HCT116 (cell line): ENCODE measurements around the gene STIM1.

ENCODE experiments used
- EZH2phosphoT487 ChIP-seq: fragments of 200-600 bp; IDR thresholded peaks from 2 replicates; pipeline ENCODE4 v1.6.1; 2018; ENCODE audit warnings: antibody characterized with exemption, borderline replicate concordance
- JUND ChIP-seq: IDR thresholded peaks from 2 replicates; pipeline ENCODE4 v1.6.1; 2012
- POLR2A ChIP-seq: IDR thresholded peaks from 2 replicates; pipeline ENCODE4 v1.7.0; 2011; ENCODE audit warnings: borderline replicate concordance; ENCODE audit not compliant: insufficient read depth, insufficient read length; ENCODE audit errors: extremely low read depth
- SIN3A ChIP-seq: IDR thresholded peaks from 2 replicates; pipeline ENCODE4 v1.6.1; 2012; ENCODE audit warnings: low read depth
- SRF ChIP-seq: IDR thresholded peaks from 2 replicates; pipeline ENCODE4 v1.6.1; 2012; ENCODE audit warnings: low read depth
- TF ChIP-seq, protein P1 (sequence below), 3 experiments: fragments of 200-600 bp in 1 of 3; sonication (generic) in 1 of 3; IDR thresholded peaks in 2 of 3; conservative IDR thresholded peaks in 1 of 3; 2 replicates each; pipeline ENCODE4 v1.5.1; 2012 to 2017; ENCODE audit warnings: low read depth in 2 of 3, low read length in 2 of 3, antibody characterized with exemption in 1 of 3, borderline replicate concordance in 1 of 3, control low read depth in 1 of 3, mild to moderate bottlenecking in 1 of 3, mixed read lengths in 1 of 3, mixed run types in 1 of 3, moderate library complexity in 1 of 3; ENCODE audit not compliant: insufficient read depth in 1 of 3
- TF ChIP-seq, protein P2 (sequence below): IDR thresholded peaks from 2 replicates; pipeline ENCODE4 v1.6.1; 2012

GRCh38 chr11:3944198-3944597 is 88.7 kb downstream of the STIM1 start:
- no peak for TF ChIP-seq EZH2phosphoT487
- TF ChIP-seq POLR2A = no peak
- no peak for TF ChIP-seq JUND
- TF ChIP-seq, protein P1, sequence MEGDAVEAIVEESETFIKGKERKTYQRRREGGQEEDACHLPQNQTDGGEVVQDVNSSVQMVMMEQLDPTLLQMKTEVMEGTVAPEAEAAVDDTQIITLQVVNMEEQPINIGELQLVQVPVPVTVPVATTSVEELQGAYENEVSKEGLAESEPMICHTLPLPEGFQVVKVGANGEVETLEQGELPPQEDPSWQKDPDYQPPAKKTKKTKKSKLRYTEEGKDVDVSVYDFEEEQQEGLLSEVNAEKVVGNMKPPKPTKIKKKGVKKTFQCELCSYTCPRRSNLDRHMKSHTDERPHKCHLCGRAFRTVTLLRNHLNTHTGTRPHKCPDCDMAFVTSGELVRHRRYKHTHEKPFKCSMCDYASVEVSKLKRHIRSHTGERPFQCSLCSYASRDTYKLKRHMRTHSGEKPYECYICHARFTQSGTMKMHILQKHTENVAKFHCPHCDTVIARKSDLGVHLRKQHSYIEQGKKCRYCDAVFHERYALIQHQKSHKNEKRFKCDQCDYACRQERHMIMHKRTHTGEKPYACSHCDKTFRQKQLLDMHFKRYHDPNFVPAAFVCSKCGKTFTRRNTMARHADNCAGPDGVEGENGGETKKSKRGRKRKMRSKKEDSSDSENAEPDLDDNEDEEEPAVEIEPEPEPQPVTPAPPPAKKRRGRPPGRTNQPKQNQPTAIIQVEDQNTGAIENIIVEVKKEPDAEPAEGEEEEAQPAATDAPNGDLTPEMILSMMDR (IDR thresholded peaks at IDR 0.05 in 2 of 3, conservative IDR thresholded peaks at IDR 0.05 in 1 of 3; ENCODE audit: borderline replicate concordance in 1 of 3, insufficient read depth in 1 of 3, low read depth in 2 of 3, low read length in 2 of 3) = no peak
- TF ChIP-seq, protein P2, sequence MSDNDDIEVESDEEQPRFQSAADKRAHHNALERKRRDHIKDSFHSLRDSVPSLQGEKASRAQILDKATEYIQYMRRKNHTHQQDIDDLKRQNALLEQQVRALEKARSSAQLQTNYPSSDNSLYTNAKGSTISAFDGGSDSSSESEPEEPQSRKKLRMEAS = no peak
- no peak for TF ChIP-seq SIN3A
- no peak for TF ChIP-seq SRF
